Skin of body (tissue), 2 donors: Measurements from ENCODE around the gene PSMC3IP. TPM values are rescaled to one million over a fixed set of nuclear protein-coding genes. Genes with fewer than 3 reads are reported as not detected.

ENCODE experiments used
- DNase-seq: peaks from one replicate; lab custom pipeline; 2025; lab: John Stamatoyannopoulos, UW
- total RNA-seq: library from RNA; depleted of rRNA; stranded (reverse); fragments of >200 nt; gene quantifications from one replicate; pipeline ENCODE4 v1.2.3, GENCODE V29; 2014

PSMC3IP gene
- total RNA-seq, 1 donor from 2014 or later = 3.2 TPM

DNA sequence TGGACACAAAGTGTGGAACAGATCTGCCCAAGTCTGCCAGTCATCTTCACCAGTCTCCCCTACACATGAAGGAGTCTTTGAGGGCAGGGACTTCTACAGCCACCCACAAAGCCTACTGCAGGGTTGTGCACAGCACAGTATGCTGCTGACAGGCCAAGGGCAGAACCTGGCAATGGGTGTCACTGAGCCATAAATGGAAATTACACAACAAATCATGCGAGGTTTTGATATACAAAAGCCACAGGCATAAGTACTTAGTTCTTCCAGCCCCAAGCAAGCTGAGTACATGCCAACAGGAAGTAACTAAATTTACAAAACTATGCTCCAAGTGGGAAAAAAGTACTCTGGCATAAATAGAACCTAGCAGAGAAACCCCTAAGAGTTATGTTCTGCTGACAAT is 7.8 kb upstream of the PSMC3IP start:
- DNase-seq = no peak

- DNase-seq = no peak
Observed at GRCh38 chr17:42584880-42585279, 7.4 kb upstream of the PSMC3IP start.

DNA sequence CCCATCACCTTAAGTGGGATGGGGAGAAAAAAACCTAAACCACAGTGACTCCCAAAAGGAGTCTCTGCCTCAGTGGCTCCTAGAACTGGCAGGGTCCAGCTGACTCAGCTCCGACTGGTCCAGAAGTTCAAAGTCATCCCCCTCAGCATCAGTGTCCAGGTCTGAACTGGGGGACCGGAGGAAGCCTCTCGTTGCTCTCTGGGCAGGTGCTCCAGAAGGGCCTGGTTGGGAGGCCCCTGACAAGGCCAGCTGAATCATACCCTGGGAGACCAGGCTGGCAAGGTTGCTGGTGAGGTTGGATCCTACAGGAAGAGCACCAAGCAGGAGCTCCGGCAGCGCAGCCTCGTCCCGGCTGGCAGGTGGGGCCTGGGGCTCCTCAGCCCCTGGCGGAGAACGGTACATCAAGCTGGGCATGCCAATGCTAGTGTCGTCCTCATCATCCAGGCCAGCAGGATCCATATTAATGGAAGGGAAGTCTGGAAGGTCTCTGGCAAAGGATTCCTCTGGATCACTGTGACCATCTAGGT is 4.3 kb upstream of the PSMC3IP start:
- no peak for DNase-seq

DNA sequence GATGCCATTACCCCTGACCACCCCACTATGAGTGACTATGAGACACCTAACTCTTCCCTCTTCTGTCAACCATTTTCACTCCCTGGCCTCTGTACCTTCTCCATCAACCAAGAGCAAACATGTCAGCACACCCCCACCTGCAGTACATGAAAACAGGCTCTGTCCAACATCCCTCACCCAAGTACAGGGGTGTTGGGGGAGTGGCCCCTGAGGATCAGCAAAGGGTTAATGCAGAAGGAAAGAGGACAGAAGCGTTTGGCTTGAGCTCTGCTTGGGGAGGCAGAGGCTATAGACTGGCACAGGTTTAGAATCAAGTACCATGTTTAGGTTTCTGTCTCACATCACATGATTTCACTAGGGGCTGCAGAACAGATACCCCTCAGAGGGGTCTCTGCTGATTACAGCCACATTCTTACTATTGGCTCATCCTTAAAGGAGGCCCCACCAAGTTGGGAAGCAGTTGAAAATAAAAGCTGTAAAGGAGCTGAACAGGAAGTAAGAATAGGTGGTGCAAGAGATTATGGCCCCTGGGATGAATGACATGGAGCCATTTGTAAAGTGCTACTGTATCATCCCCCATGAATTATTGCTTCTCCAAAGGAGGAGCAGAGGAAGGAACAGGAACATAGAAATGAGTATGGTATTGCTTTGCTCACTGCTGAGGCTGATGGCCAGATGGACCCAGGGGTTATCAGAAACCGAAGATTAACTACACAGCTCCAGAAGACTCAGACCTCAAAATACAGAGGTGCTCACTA is 2.4 kb upstream of the PSMC3IP start:
- no peak for DNase-seq

GRCh38 chr17:42578282-42578869 is 847 bp upstream of the PSMC3IP start:
- DNase-seq = peak; percentile 69

DNA sequence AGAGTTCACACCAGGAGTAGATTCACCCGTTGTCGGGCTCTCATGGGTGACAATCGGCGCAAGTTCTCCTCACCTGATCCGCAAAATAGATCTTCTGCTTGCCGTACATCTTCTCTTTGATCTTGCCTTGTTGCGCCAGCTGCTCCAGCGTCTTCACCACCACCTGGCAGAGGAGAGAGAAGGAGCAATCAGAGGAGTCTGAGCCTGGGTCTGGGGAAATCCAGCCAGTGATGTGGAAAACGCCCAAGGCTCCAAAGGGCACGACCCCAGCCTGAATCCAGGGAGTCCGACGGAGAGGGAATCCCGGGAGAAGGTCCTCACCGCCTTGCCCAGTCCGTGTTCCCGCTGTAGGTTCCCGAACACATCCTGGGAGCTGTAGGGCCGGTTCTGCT is 393 bp downstream of the PSMC3IP start:
- DNase-seq = no peak

- DNase-seq = no peak
Observed at GRCh38 chr17:42574463-42574862, 3.1 kb downstream of the PSMC3IP start.

GRCh38 chr17:42573095-42573494 is 4.4 kb downstream of the PSMC3IP start:
- no peak for DNase-seq

GRCh38 chr17:42571435-42572225 is 5.9 kb downstream of the PSMC3IP start:
- no peak for DNase-seq

GRCh38 chr17:42568341-42569111 is 9.0 kb downstream of the PSMC3IP start:
- no peak for DNase-seq

GRCh38 chr17:42566883-42567573 is 10.5 kb downstream of the PSMC3IP start, which contains the start of gene MLX:
MLX (plus strand) TSS chr17:42567100; CDS start chr17:42567125, 25 bp downstream.
- peak; percentile 70 for DNase-seq

DNA sequence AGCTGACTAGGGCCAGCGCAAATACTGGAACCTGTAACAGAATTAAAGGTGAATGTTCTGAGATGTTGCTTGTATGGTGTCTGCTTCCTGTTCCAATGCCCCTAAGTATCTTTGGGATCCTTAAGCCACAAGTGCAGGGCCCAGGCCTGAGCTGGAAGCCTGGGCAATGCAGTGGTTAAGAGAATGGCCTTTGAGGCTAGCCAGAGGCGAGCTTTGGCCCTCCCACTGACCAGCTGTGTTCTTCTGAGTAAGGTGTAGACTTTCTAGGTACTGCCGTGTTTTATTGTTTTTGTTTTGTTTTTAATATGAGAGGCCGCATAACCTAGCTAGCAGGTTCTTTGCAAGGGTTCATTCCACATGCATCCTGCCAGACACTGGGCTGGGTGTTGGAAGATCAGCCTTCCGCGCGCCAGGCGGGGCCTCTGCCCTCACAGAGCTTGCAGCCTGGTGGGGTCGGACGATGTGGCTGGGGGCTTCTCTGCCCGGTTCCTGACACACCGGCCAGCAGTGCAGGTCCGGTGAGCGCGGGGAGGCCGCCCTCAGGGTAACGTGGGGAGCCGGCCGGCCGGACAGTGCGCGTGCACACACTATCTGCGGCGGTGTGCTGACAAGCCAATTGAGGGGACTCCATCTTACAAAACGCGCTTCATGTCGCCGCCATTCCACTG is 11.2 kb downstream of the PSMC3IP start:
- no peak for DNase-seq

DNA sequence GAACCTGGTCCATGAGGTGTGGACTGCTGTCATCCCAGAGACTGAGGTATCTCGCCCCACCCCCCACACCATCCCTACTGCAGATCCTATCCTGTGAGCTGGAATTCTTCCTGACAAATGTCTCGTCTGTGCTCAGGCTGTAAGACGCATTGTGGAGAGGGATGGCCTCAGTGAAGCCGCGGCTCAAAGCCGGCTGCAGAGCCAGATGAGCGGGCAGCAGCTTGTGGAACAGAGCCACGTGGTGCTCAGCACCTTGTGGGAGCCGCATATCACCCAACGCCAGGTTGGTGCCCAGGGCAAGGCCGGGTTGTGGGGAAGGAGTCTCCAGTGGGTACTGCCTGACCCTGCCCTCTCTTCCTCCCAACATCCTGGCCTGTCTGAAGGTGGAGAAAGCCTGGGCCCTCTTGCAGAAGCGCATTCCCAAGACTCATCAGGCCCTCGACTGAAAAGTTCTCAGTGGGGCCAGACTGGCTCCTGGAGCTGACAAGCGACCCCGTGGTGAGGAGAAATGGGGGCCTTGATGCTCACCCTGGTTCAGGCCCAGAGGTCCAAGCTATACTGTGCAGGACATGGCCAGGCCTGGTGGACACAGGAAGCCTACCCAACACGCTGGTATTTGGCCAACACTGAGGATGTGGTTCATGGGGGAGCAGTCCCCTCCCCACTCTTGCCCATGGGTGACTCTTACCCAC is 11.9 kb downstream of the PSMC3IP start:
- DNase-seq = no peak

GRCh38 chr17:42564815-42565522 is 12.6 kb downstream of the PSMC3IP start:
- DNase-seq = no peak

DNA sequence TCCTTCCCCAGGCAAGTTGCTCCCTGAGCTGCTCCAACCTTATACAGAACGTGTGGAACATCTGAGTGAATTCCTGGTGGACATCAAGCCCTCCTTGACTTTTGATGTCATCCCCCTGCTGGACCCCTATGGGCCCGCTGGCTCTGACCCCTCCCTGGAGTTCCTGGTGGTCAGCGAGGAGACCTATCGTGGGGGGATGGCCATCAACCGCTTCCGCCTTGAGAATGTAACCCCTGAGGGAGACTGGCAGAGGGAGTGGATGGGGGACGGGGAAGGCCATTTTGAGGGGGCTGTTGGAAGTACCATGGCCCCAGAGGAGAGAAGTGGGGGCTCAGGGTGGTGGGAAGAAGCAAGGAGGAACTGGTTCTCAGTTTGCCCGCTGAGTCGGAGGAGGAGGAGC is 13.6 kb downstream of the PSMC3IP start:
- DNase-seq = no peak

DNA sequence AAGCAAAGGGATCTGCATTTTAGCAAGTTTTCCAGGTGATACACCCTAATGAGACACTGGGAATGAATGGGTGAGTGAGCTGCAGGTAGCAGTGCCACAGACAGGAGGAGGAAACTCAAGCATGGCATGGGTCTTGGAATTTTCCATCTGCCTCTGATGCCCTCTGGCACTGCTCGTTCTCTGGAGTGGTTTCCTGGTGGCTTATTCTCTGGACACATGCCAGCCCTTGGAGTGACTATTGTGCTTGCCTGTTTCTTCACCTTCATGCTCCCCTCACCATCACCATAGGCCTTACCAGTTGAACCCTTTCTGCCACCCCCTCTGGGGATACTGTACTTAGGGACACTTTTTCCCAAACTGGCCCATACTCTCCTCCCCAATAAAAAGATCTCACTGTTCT is 14.0 kb downstream of the PSMC3IP start:
- no peak for DNase-seq

GRCh38 chr17:42563143-42563509 is 14.4 kb downstream of the PSMC3IP start:
- no peak for DNase-seq

- no peak for DNase-seq
Observed at GRCh38 chr17:42562388-42563142, 15.0 kb downstream of the PSMC3IP start.
